ENCODE results near the gene MSMB.
"Not testable (repeated sequence)": the region's sequence is repeated elsewhere in the genome, so short reads cannot be mapped to it uniquely, and the experiment has no call there.

The MSMB gene

GRCh38 chr10:46069771-46070463, 23.8 kb upstream of the MSMB start:
- no peak for DNase-seq (ENCODE audit: low spot score)

- no peak for DNase-seq (ENCODE audit: low spot score)
Observed at GRCh38 chr10:46068905-46069304, 22.8 kb upstream of the MSMB start.

- DNase-seq (ENCODE audit: low spot score): no peak
Observed at GRCh38 chr10:46068117-46068516, 22.0 kb upstream of the MSMB start.

GRCh38 chr10:46064269-46064817, 18.3 kb upstream of the MSMB start:
- no peak for DNase-seq (ENCODE audit: low spot score)

GRCh38 chr10:46062723-46063428, 16.8 kb upstream of the MSMB start:
- no peak for DNase-seq (ENCODE audit: low spot score)

GRCh38 chr10:46060706-46061105, 14.6 kb upstream of the MSMB start:
- no peak for DNase-seq (ENCODE audit: low spot score)

GRCh38 chr10:46057927-46058326, 11.9 kb upstream of the MSMB start:
- not testable (repeated sequence) for DNase-seq (ENCODE audit: low spot score)

GRCh38 chr10:46057038-46057437, 11.0 kb upstream of the MSMB start:
- DNase-seq (ENCODE audit: low spot score): no peak

GRCh38 chr10:46055771-46056170, 9.7 kb upstream of the MSMB start:
- no peak for DNase-seq (ENCODE audit: low spot score)

GRCh38 chr10:46053534-46054434, 7.7 kb upstream of the MSMB start:
- no peak for DNase-seq (ENCODE audit: low spot score)

GRCh38 chr10:46052791-46053375, 6.8 kb upstream of the MSMB start:
- no peak for DNase-seq (ENCODE audit: low spot score)

GRCh38 chr10:46052057-46052790, 6.2 kb upstream of the MSMB start:
- DNase-seq (ENCODE audit: low spot score): no peak

- DNase-seq (ENCODE audit: low spot score): no peak
Observed at GRCh38 chr10:46050941-46051623, 5.0 kb upstream of the MSMB start.

GRCh38 chr10:46049497-46049831, 3.4 kb upstream of the MSMB start:
- not testable (repeated sequence) for DNase-seq (ENCODE audit: low spot score)

- no peak for DNase-seq (ENCODE audit: low spot score)
Observed at GRCh38 chr10:46048152-46048551, 2.1 kb upstream of the MSMB start.

- no peak for DNase-seq (ENCODE audit: low spot score)
Observed at GRCh38 chr10:46042527-46042926, 3.5 kb downstream of the MSMB start.

- DNase-seq (ENCODE audit: low spot score): no peak
Observed at GRCh38 chr10:46040004-46040403, 6.1 kb downstream of the MSMB start.

GRCh38 chr10:46037107-46037825, 8.8 kb downstream of the MSMB start:
- DNase-seq (ENCODE audit: low spot score): no peak

GRCh38 chr10:46035923-46036849, 9.9 kb downstream of the MSMB start:
- DNase-seq (ENCODE audit: low spot score): no peak
